Measurements from ENCODE around the gene TK1. TPM values are rescaled to one million over a fixed set of nuclear protein-coding genes. Genes with fewer than 3 reads are reported as not detected.
"Not testable (repeated sequence)": the region's sequence is repeated elsewhere in the genome, so short reads cannot be mapped to it uniquely, and the experiment has no call there.

Gene TK1, protein sequence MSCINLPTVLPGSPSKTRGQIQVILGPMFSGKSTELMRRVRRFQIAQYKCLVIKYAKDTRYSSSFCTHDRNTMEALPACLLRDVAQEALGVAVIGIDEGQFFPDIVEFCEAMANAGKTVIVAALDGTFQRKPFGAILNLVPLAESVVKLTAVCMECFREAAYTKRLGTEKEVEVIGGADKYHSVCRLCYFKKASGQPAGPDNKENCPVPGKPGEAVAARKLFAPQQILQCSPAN
- 111 and 130 TPM in 2 replicates for total RNA-seq (2014; rRNA removed; shearing (Covaris generic))

DNA sequence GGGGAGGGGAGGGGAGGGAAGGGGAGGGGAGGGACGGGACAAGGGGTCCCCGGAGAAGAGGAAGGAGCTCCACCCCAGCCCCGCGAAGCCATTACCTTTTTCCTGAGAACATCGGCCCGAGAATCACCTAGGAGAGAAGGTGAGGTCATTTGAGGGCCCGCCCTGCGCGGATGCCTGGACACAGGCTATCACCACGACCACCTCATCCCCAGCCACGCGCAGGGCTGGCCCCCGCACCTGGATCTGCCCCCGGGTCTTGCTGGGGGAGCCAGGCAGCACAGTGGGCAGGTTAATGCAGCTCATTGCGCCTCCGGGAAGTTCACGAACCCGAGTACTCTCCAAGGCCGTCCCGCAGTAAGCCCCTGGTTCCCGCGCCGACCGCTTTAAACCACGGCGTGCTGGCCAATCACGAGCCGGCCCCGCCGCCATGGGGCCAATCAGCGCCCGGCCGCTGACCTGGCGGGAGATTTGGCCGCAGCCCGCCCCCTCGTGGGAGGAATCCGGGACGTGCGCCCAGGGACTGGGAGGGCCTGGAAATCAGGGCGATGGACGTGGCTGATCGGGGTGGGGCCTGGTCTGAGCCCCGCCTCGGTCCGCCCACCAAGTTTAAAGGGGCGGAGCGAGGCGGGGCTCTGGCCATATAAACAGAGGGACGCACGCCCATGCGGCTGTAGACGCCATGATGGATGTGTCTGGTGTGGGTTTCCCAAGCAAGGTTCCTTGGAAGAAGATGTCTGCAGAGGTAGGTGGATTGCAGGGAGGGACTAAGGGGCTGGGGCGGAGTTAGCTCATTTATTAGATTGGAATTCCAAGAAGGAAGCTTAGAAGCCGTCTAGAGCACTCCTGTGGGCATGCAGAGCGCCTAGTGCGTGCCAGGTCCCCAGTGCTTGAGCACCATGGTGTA lies at the start of gene TK1, which contains the start of gene AFMID:
TK1 (minus strand) TSS at position 361 of the 904 bp plus-strand sequence; CDS start at position 303, 58 bp downstream.
AFMID (plus strand) TSS at position 671 of the 904 bp plus-strand sequence; CDS start at position 680, 9 bp downstream.
- DNase-seq (ENCODE audit: low read depth) = peak; percentile 99

DNA sequence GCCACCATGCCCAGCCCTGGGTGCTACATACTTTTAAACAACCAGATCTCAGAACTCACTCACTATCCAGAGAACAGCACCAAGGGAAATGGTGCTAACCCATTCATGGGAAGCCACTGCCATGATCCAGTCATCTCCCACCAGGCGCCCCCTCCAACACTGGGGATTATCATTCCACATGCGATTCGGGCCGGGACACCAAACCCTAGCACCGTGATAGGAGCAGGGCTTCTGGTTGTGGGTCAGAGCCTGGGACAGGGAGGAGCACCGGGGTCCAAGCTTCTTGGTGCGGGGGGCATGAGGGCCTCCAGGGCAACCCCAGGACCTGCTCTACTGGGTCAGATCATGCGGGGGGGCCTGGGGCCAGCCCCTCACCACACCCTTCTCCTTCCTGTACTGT lies 49.0 kb upstream of the TK1 start:
- no peak for DNase-seq (ENCODE audit: low read depth)

DNA sequence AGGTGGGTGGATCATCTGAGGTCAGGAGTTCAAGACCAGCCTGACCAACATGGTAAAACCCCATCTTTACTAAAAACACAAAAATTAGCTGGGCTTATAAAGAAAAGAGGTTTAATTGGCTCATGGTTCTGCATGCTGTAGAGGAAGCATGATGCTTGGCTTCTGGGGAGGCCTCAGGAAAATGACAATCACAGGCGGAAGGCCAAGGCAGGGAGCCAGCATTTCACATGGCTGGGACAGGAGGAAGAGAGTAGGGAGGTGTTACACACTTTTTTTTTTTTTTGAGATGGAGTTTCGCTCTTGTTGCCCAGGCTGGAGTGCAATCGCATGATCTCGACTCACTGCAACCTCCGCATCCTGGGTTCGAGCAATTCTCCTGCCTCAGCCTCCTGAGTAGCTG lies 48.2 kb upstream of the TK1 start:
- DNase-seq (ENCODE audit: low read depth) = not testable (repeated sequence)

DNA sequence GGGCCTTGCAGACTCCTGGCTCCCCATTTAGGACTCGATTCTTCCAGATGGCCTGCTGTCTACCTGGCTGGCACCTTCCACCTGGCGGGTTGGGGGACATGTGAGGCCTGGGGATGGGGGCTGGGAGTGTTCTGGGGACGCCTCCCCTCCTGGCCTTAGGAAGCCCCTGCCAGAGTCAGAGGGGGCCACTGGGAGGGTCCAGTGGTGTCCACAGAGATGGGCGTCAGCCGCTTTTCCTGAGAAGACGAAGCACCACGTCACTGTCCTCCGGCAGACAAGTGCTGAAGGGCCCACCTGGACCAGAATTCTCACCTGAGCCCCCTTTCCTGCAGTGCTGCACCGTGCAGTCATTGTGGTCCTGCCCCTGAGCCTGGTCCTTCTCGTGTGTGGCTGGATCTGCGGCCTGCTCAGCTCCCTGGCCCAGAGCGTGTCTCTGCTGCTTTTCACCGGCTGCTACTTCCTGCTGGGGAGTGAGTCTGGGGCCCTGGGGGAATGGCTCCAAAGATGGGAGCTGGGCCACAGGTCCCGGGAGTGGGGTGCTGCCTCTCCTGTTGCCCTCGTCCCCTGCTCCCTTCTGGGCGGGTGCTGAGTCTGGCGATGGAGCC lies 47.5 kb upstream of the TK1 start:
- DNase-seq (ENCODE audit: low read depth) = no peak

DNA sequence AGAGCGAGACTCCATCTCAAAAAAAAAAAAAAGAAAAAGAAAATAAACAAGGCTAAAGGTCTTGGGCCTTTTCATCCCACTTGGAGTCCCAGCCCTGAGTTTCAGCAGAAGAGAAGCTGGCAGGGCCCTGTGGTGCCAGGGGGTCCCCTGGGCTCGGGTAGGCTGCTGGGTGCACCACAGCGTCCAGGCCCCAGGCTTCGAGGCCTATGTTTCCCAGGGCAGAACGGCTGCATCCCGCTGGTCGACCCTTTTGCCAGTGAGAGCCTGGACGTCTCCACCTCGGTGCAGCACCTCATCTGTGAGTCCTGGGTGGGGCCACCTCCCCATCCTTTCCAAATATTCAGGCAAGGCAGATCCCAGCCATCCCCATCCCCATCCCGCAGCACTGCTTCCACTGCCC lies 46.8 kb upstream of the TK1 start:
- no peak for DNase-seq (ENCODE audit: low read depth)

DNA sequence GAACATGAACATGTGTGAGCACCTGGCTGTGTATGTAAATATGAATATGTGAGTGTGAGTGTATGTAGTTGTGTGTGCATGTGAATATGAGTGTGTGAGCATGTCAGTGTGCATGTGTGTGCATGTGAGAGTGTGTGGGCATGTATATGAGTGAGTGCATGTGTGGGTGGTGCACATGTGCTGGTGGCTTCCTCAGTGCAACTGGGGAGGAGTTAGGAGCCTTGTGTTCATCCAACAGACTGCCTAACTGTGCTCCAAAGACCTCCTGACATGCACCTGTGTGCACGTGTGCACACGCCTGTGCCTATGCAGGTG lies 46.0 kb upstream of the TK1 start:
- DNase-seq (ENCODE audit: low read depth) = no peak

DNA sequence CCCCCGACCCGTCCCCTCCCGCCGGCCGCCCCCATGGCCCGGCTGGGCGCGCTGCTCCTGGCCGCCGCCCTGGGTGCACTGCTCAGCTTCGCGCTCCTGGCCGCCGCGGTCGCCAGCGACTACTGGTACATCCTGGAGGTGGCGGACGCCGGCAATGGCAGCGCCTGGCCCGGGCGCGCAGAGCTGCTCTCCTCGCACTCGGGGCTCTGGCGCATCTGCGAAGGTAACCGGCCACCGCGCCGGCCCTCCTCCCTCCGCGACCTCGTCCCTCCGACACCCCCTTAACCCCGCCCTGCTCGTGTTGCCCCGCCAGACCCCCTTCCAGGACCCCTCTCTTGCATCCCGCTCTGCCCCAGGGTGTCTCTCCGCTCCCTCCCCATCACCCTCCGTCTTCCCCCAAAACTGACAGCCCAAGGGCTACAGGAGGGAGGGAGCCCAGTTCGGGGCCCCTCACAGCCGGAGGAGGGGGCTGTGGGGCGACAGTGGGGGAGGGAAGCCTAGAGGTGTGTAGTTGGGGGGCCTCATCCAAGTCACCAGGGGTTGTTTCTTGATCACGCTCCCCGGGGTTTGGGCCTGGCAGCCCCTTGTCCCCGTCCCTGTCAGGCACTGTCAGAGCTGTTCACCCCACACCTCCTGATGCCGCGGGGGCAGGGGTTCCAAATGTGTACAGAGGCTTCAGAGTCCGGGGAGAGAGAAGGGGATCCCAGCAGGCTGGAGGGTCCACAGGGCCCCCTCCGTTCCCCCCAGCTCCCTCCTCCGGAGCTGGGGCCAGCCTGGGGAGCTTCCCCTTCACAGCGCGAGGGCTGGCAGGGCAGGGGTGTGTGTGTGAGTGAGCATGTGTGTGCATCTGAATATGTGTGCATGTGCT lies 45.4 kb upstream of the TK1 start:
- DNase-seq (ENCODE audit: low read depth) = peak; percentile 46

DNA sequence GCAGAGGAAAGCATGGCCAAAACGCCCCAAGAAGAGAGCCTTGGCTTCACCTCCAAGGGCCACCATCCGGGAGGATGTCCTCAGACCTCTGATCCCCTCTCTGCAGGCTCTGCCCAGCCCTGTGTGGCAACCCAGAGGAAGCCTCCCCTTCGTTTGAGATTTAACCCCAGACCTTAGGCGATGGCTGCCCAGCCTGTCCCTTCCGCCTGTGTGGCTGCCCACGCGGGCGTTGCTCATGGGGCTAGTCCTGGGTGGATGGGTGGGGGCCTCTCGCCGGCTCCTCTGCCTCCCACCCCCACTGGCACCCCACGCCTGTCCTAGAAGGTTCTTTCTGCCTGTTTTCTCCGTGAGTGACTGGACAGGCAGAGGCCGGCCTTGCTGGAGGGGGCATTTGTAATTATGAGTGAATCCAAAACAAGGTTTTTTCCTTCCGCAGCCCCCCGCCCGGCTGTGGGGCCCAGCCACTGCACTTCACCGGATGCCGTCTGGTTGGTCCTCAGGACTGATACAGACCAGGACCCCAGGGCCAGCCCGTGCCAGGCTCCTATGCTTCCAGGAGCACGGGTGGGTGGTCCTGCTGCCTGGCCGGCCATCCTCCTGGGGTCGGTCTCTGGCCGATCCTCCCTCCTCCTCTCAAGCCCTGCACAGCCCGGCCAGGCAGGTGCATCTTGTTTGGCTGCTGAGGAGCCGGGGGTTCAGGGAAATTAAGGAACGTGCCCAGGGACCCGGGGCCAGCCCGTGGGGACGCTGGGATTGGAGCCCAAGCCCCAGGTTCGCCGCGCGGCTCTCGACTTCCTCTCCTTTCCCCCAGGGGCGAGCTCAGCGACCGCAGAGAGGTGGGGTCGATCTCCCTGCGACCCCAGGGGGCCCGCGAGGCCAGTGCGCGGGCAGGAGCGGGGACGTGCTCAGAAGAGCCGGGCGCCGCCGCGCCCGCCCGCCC lies 44.4 kb upstream of the TK1 start, which contains the start of gene TMEM235:
TMEM235 (plus strand) TSS at position 636 of the 940 bp plus-strand sequence. CDS start 393 bp downstream, outside the sequence.
- no peak for DNase-seq (ENCODE audit: low read depth)

DNA sequence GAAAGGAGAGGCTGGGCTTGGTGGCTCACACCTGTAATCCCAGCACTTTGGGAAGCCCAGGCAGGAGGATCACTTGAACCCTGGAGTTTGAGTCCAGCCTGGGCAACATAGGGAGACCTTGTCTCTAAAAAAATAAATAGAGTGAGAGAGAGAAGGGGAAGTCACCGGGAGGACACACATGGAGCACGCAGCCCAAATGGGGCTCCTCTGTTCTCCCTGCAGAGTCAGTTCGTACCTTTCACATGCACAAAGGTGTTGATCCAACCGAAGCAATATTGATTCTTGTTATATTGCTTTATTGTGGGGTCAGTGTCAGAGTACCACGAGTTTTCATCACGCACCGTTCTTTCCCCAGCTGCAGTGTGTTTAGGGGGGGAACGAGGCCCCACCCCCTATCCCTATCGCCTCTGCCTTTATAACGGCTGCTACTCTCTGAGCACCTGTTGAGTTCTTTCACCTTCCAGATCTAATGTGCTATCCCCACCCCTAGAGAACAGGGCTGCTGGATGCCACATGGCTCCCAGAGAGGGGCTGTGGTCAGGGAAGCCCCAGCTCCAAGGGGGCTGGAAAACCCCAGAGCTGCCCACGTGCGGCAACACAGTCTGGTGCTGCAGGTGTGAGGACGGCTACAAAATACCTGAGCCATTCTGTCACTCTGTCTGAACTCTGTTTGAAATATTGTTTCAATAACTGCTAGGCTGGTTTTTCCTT lies 43.6 kb upstream of the TK1 start:
- DNase-seq (ENCODE audit: low read depth) = peak; percentile 8

DNA sequence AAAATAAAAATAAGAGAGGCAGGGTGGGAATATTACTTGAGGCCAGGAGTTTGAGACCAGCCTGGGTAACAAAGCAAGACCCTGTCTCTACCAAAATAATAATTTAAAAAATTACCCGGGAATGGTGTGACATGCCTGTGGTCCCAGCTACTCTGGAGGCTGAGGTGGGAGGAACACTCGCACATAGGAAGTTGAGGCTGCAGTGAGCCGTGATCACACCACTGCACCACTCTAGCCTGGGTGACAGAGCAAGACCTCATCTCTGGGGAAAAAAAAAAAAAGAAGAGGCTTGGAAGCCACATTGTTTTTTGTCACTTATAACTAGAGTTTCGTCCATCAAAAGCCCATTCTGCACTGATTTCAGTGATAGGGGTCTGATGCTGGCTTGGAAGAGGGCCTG lies 41.3 kb upstream of the TK1 start:
- no peak for DNase-seq (ENCODE audit: low read depth)

DNA sequence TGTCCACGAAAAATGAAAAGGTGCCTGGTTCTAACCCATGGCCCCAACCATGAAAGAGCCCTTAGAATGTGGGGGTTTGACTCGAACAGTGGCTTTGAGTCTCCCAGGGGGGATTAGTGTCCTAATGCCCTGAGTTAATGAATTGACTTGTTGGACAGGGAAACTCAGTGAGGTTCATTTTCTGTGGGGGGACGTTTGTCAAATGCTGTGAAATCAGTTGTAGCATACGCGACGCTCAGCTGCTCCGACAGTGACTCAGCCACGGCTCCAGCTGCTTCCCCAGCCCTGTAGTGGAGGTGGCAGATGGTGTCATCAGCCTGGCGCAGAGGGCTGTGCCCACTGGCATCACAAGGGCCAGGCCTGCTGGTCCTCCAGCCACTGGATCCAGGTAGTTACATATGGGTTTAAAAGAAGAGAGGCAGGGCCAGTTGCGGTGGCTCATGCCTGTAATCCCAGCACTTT lies 40.6 kb upstream of the TK1 start:
- peak; percentile 64 for DNase-seq (ENCODE audit: low read depth)

DNA sequence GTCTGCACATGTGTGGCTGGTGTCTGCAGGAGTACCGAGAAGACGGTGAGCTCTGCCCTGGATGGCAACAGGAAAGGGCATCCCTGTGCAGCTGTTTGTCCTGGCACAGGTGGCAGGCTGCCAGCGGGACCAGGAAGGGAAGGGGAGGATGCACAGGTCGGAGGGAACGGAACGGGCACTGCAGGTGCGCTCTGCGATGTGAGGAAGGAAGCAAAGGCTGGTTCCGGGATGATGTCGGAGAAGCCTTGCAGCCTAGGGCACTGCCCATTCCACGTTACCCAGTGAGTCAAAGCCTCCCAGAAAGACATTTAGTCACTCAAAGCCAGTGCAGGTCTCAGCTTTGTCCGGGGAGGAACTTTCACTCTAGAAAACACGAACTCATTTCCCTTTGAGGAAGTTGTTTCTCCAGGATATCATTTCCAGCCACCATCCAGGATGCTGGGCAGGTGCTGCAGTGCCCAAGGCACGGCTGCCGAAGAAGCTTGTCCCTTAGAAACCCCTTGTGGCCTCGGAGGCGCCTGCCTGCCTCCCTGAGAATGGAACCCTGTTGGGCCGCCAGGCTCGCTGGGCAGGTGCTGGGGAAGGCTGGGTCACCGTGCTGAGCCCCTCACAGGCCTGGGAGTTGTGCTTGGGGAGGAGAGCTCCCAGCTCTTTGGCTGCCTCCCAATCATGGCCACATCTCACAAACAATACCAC lies 40.1 kb upstream of the TK1 start:
- peak; percentile 51 for DNase-seq (ENCODE audit: low read depth)

DNA sequence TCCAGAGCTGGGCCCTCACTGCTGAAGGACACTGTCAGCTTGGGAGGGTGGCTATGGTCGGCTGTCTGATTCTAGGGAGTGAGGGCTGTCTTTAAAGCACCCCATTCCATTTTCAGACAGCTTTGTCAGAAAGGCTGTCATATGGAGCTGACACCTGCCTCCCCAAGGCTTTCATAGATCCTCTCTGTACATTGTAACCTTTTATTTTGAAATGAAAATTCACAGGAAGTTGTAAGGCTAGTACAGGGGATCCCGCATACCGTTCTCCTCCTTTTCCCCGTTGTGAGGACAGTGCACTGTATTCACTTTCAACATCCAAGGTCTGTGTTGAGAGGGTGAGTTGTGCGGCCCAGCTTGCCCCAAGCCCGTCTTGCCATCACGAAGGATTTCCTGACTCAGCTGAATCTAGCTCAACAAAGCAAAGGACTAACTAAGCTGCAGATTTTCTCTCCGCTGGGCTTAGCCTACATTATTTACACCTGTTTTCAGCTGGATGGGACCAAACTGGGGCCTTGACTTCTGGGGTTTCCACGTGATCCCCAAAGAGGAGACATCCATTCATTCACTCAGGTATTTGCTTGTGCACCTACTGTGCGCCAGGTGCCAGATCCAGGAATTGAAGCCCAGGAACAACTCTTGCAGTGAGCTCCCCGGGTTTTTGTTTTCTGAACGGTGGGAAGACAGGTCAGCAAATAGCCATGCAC lies 39.4 kb upstream of the TK1 start:
- DNase-seq (ENCODE audit: low read depth) = no peak

DNA sequence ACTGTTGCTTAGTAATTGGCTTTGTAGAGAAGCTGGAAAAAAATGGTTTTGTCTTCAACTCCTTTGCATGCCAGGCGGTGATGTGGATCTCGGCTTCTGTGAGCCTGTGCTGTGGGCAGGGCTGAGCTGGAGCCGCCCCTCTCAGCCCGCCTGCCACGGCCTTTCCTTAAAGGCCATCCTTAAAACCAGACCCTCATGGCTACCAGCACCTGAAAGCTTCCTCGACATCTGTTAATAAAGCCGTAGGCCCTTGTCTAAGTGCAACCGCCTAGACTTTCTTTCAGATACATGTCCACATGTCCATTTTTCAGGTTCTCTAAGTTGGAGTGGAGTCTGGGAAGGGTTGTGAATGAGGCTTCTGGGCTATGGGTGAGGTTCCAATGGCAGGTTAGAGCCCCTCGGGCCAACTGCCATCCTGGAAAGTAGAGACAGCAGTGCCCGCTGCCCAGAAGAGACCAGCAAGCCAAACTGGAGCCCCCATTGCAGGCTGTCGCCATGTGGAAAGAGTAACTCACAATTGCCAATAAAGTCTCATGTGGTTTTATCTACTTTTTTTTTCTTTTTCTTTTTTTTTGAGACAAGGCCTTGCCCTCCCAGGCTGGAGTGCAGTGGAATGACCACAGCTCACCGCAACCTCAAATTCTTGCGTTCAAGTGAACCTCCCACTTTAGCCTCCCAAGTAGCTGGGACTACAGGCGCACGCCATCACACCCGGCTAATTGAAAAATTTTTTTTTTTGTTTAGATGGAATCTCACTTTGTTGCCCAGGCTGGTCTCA lies 38.4 kb upstream of the TK1 start:
- DNase-seq (ENCODE audit: low read depth) = no peak

DNA sequence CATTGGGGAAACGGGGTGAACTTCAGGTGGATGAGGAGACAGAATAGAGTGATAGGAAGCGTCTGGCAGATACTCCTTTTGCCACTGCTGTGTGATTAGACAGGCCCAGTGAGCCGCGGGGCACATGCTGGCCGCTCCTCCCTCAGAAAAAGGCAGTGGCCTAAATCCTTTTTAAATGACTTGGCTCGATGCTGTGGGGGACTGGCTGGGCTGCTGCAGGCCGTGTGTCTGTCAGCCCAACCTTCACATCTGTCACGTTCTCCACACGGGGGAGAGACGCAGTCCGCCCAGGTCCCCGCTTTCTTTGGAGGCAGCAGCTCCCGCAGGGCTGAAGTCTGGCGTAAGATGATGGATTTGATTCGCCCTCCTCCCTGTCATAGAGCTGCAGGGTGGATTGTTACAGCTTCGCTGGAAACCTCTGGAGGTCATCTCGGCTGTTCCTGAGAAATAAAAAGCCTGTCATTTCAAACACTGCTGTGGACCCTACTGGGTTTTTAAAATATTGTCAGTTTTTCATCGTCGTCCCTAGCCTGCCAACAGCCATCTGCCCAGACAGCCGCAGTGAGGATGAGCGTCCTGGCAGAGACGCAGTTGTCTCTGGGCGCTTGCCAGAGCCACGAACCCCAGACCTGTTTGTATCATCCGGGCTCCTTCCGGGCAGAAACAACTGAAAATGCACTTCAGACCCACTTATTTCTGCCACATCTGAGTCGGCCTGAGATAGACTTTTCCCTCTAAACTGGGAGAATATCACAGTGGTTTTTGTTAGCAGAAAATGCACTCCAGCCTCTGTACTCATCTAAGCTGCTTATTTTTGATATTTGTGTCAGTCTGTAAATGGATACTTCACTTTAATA lies 37.6 kb upstream of the TK1 start:
- no peak for DNase-seq (ENCODE audit: low read depth)

DNA sequence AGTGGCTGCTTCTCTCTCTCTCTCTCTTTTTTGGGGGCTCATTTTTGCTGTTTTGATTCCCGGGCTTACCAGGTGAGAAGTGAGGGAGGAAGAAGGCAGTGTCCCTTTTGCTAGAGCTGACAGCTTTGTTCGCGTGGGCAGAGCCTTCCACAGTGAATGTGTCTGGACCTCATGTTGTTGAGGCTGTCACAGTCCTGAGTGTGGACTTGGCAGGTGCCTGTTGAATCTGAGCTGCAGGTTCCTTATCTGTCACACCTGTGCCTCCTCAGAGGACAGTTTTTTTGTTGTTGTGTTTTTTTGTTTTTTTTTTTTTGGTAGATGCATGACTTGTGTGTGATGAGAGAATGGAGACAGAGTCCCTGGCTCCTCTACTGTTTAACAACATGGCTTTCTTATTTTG lies 36.9 kb upstream of the TK1 start:
- no peak for DNase-seq (ENCODE audit: low read depth)

DNA sequence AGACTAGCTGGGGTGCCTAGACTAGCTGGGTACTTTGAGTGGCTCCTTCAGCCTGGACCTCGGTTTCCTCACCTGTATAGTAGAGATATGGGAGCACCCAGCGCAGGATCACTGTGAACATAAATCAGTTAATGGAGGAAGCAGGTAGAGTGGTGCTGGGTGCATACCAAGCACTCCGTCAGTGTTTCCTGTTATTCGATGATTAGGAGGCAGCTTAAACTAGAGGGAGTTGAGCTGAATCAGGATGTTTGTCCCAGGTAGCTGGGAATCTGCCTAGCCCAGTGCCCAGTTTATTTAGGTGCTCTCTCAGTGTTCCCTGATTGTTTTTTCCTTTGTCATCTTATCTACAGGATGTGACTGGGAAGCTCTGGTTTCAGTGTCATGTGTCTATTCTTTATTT lies 36.2 kb upstream of the TK1 start:
- DNase-seq (ENCODE audit: low read depth) = no peak

Measured in Daoy (cell line).